ENCODE results near the gene KRTAP10-8. TPM values are rescaled to one million over a fixed set of nuclear protein-coding genes. Genes with fewer than 3 reads are reported as not detected.
"Not testable (repeated sequence)": the region's sequence is repeated elsewhere in the genome, so short reads cannot be mapped to it uniquely, and the experiment has no call there.

The KRTAP10-8 gene, protein sequence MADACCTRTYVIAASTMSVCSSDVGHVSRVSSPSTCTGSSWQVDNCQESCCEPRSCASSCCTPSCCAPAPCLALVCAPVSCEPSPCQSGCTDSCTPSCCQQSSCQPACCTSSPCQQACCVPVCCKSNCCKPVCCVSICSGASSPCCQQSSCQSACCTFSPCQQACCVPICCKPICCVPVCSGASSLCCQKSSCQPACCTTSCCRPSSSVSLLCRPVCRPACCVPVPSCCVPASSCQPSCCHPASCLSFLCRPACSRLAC
- not detected in 2 replicates for total RNA-seq

- DNase-seq (ENCODE audit: extremely low read depth, low read depth, low spot score) = no peak
Measured at GRCh38 chr21:44612029-44612486, at the start of gene KRTAP10-8. Gene KRTAP10-8 (plus strand): TSS chr21:44612079. CDS start chr21:44612101, 22 bp downstream.

GRCh38 chr21:44564099-44564498 lies 47.8 kb upstream of the KRTAP10-8 start:
- DNase-seq (ENCODE audit: extremely low read depth, low read depth, low spot score) = no peak

DNA sequence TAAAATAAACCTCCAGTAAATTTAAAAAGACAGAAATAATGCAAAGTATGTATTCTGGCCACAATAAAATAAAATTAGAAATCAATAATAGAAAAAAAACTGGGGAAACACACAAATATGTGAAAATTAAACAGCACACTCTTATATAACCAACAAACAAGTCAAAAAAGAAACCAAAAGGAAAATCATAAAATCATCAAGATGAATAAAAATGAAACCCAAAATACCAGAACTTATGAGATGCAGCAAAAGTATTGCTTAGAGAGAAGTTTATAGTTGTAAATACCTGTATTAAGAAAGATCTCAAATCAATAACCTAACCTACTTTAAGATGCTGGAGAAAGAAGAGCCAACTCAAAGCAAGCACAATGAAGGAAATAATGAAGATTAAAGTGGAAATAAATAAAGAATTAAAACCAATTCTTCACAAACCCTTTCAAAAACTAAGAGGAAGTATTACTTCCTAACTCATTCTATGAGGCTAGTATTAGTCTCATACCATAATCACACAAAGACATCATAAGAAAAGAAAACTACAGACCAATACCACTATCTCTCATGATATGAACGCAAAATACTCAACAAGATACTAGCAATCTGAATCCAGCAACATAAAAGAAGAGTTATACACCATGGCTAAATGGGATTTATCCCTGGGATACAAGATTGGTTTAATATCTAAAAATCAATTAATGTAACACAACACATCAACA lies 46.8 kb upstream of the KRTAP10-8 start:
- no peak for DNase-seq (ENCODE audit: extremely low read depth, low read depth, low spot score)

GRCh38 chr21:44566403-44566802 lies 45.5 kb upstream of the KRTAP10-8 start:
- no peak for DNase-seq (ENCODE audit: extremely low read depth, low read depth, low spot score)

DNA sequence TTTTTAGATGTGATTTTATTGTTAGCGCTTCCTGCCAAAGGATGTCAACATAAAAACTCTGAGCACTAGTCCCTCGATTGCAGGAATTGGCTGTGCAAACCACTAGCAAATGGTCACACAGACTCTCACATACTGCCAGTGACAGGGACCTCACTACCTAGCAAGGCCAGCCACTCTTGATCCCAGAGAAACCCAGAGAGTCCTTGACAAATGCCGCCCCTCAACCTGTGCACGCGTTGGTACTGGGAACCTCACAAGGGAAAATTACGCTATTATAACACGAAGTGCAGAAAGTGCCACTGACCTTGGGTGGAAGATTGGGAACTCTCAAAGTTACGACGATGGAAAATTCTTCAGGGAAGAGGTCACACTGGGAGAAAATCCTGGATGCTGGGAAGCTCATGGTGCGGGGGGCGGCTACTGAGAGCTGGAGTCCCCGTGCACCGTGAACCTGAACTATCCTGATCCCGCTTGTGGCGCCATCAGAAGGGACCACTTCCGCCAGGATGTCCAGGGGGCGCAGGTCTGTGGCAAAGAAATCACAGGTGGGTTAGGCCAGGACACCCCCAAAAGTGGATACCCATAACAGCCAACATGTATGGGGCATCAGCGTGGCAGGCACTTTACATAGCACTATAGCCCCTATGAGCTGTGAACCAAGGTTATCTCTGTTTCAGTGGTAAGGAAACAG lies 44.3 kb upstream of the KRTAP10-8 start:
- DNase-seq (ENCODE audit: extremely low read depth, low read depth, low spot score) = no peak

DNA sequence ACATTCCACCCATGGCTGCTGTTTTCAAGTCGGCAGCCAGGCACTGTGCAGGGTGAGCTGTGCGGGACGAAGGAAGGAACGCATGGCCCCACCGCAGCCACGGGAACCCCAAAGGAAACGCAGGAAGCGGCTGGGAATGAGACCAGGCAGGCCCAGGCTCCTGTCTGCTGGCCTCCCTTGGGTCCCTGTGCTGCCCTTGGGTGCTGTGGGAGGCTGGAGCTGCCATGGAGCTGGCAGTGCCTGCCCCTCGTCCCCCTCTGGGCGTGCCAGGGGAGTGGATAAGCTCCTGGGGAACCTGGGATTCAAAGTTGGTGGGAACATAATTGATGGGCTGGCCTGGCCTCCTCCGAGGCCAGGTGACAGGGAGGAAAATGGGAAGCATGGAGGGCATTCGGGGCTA lies 43.6 kb upstream of the KRTAP10-8 start:
- DNase-seq (ENCODE audit: extremely low read depth, low read depth, low spot score) = no peak

DNA sequence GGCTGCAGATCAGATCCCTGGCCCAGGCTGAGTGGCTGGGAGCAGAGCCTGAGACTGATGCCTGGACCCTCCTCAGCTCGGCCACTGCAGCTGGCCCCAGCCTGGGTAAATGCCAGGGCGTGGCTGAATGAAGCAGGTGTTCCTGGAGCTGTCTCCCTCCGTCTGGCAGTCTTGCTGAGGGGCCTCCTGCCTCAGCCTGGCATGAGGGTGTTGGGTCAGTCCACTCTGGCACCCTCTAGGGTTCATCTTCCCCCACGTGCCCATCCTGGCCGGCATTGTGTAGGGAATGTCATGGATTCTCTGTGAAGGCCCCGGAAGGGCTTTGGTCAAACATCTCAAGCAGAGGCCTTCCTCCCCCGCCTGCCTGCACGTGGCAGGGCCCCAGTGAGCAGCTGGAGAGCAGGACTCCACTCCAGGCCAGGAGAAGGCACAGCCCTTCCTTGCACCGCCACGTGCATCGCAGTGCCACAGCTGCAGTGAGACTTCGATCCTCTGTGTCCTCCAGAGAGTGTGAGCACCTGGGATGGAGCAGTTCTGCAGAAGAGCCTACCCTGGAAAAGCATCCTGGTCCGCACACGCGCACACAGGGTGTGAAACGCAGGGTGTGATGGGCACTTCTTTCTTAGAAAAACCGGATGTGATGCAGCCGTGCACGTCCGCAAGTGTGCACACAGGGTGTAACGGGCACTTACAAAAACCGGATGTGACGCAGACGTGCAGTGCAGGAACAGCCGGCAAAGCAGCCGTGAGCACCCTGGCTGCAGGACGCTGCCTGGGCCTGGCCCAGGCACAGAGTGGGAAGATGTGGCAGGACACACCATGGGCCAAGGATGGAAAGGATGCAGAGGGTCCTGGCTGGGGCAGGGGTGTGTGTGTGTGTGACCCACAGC lies 43.0 kb upstream of the KRTAP10-8 start:
- no peak for DNase-seq (ENCODE audit: extremely low read depth, low read depth, low spot score)

GRCh38 chr21:44569861-44570517 lies 41.9 kb upstream of the KRTAP10-8 start:
- no peak for DNase-seq (ENCODE audit: extremely low read depth, low read depth, low spot score)

DNA sequence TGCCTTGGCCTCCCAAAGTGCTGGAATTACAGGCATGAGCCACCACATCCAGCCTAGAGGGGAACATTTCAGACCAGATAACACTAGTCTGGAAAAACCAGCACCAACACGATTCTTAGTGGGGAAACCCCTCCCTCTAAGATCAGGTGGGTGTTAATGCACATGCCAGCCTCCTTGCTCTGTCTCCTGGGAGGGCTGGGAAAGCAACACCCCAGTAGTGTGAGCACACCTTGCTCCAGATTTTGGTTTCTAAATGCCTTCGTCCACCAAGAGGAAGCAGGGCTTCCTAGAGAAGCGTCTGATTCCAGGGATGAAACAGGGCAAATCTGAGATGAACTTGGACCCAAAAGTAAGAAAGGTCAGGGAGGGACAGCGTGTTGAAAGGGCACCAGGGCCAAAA lies 40.6 kb upstream of the KRTAP10-8 start:
- DNase-seq (ENCODE audit: extremely low read depth, low read depth, low spot score) = no peak

DNA sequence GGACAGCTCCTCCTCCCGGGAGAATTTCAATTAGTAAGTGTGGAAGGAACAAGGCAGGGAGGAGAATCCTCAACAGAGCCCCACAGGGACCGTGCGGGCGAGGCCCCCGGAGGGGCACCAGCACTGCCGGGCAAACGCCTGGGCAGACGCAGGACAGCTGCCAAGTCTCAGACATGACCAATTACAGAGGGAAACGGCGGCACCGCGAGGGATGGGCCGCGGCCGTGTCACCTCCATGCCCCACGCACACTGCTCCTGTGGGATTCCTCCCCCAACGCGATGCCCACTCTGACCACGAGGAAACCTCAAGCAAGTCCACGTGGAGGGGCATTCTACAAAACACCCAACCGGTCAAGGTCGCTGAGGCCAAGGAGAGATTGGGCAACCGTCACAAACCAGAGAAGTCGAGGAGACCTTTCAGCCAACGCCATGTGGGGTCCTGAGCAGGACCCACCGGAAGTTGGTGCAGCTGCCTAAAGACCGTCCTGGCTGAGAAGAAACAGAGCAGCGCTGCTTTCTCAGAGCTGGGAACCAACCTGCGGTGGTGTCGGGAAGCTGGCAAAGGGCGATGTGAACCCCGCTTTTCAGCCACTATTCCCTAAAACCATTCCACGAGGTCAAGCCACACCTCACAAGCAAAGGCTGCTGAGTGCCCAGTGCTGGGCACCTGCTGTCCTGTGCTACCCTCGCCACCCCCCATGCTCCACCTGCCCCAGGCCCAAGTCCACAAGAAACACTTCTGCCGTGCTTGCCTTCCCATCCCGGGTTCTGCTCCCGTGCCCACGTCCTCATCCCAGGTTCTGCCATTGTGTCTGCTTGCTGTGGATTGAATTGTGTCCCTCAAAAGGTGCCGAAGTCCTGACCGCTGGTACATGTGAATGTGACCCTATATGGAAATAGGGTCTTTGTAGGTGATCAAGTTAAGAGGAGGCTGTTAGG lies 39.8 kb upstream of the KRTAP10-8 start:
- DNase-seq (ENCODE audit: extremely low read depth, low read depth, low spot score) = no peak

- DNase-seq (ENCODE audit: extremely low read depth, low read depth, low spot score) = no peak
Measured at GRCh38 chr21:44572959-44573583, 38.8 kb upstream of the KRTAP10-8 start.

- DNase-seq (ENCODE audit: extremely low read depth, low read depth, low spot score) = not testable (repeated sequence)
Measured at GRCh38 chr21:44573630-44574456, 38.0 kb upstream of the KRTAP10-8 start, which contains the start of gene KRTAP10-4. Gene KRTAP10-4 (plus strand): TSS chr21:44573729. CDS start chr21:44573759, 30 bp downstream.

- DNase-seq (ENCODE audit: extremely low read depth, low read depth, low spot score) = no peak
Measured at GRCh38 chr21:44574457-44575306, 37.2 kb upstream of the KRTAP10-8 start.

DNA sequence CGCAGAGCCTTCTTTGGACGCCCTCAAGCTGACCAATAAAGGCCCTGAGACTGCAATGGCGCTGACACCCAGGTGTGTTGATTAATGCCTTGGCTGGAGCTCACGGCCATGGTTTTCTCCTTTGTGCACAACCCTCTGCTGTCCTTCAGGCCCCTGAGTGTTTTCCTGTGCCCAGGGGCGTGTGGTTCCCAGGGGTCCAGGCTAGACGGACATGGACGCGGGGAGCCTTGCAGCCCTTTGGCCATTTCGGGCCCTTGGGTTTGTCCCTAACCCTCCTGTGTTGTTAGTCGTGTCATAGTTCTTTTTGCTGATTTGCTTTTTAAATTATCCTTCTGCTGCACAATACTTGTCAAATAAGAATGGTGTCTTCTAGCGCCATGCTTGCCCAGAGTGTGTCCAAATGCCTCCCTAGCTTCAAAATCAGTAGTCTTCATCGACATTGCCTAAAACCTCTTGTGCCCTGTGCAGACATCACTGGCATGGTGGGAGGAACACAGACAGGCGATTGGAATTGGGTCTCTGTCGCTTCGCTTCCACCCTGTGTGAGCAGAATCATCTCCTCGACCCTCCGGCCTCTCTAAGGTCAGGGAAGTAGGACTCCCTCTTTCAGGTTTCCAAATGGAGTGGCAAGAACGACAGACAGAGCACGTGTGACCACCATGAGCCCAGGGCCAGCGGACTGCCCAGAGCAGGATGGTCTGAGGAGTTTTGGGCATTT lies 36.4 kb upstream of the KRTAP10-8 start:
- no peak for DNase-seq (ENCODE audit: extremely low read depth, low read depth, low spot score)

GRCh38 chr21:44576025-44576420 lies 35.9 kb upstream of the KRTAP10-8 start:
- DNase-seq (ENCODE audit: extremely low read depth, low read depth, low spot score) = no peak

Data from glomerular endothelial cell (primary cell).